NCI-H146 treated with DMSO at 0.1 percent for 48 hours (cell line): ENCODE measurements around the gene MCCC1.
"Not testable (repeated sequence)": the region's sequence is repeated elsewhere in the genome, so short reads cannot be mapped to it uniquely, and the experiment has no call there.

Source experiments
- DNase-seq: peaks from one replicate; lab custom pipeline; 2025; ENCODE audit not compliant: unreplicated experiment; lab: John Stamatoyannopoulos, UW

The MCCC1 gene

GRCh38 chr3:183050706-183051105, 48.6 kb downstream of the MCCC1 start:
- no peak for DNase-seq

- no peak for DNase-seq
Observed at GRCh38 chr3:183046883-183047282, 52.4 kb downstream of the MCCC1 start.

- DNase-seq = no peak
Observed at GRCh38 chr3:183044547-183045229, 54.6 kb downstream of the MCCC1 start.

- DNase-seq = no peak
Observed at GRCh38 chr3:183038757-183039156, 60.5 kb downstream of the MCCC1 start.

- no peak for DNase-seq
Observed at GRCh38 chr3:183038221-183038620, 61.1 kb downstream of the MCCC1 start.

GRCh38 chr3:183033746-183034145, 65.5 kb downstream of the MCCC1 start:
- DNase-seq = no peak

- DNase-seq = no peak
Observed at GRCh38 chr3:183032880-183033555, 66.3 kb downstream of the MCCC1 start.

GRCh38 chr3:183031826-183032225, 67.5 kb downstream of the MCCC1 start:
- no peak for DNase-seq

GRCh38 chr3:183028416-183028815, 70.9 kb downstream of the MCCC1 start:
- no peak for DNase-seq

- DNase-seq = no peak
Observed at GRCh38 chr3:183027276-183027675, 72.0 kb downstream of the MCCC1 start.

- DNase-seq = no peak
Observed at GRCh38 chr3:183022936-183023516, 76.3 kb downstream of the MCCC1 start.

- no peak for DNase-seq
Observed at GRCh38 chr3:183018421-183019192, 80.7 kb downstream of the MCCC1 start.

- no peak for DNase-seq
Observed at GRCh38 chr3:183015185-183015584, 84.1 kb downstream of the MCCC1 start.

GRCh38 chr3:183013856-183014255, 85.4 kb downstream of the MCCC1 start:
- no peak for DNase-seq

- DNase-seq = no peak
Observed at GRCh38 chr3:183013074-183013473, 86.2 kb downstream of the MCCC1 start.

GRCh38 chr3:183008800-183009199, 90.5 kb downstream of the MCCC1 start:
- DNase-seq = no peak

GRCh38 chr3:183008303-183008702, 91.0 kb downstream of the MCCC1 start:
- DNase-seq = no peak

GRCh38 chr3:183006396-183007002, 92.8 kb downstream of the MCCC1 start:
- no peak for DNase-seq

GRCh38 chr3:182999767-183000166, 99.5 kb downstream of the MCCC1 start:
- DNase-seq = no peak

GRCh38 chr3:182993486-182994201, 105.7 kb downstream of the MCCC1 start:
- not testable (repeated sequence) for DNase-seq

- DNase-seq = no peak
Observed at GRCh38 chr3:182989566-182989965, 109.7 kb downstream of the MCCC1 start.
